Endothelial cell of umbilical vein (primary cell): ENCODE results near the gene SYNM. TPM values are rescaled to one million over a fixed set of nuclear protein-coding genes. Genes with fewer than 3 reads are reported as not detected.

Source experiments
- BruUV-seq: library from RNA; stranded (reverse); fragments of 400-500 nt; replicated peaks from 2 replicates; lab custom pipeline; 2021; lab: Mats Ljungman, UMichigan
- CTCF ChIA-PET: fragments of 300-600, 350-600 bp; sonication (Branson Sonifier 250); formaldehyde crosslinking; loops from one replicate; lab custom pipeline; 2021; ENCODE audit warnings: antibody characterized with exemption, inconsistent platforms; lab: Charles Lee
- POLR2A ChIA-PET: fragments of 300-600, 350-600 bp; sonication (Branson Sonifier 250); formaldehyde crosslinking; loops from one replicate; lab custom pipeline; 2021; ENCODE audit warnings: antibody characterized with exemption, inconsistent platforms; lab: Charles Lee
- DNase-seq: peaks from one replicate; pipeline ENCODE4 v3.0.0-alpha.2; 2011; ENCODE audit warnings: low read depth, low spot score
- FAIRE-seq: peaks from 2 replicates; lab custom pipeline; 2011; peaks lifted over from hg19 to GRCh38; lab: Jason Lieb, UNC
- H2AFZ ChIP-seq: 2 replicates; pipeline ENCODE4 v1.6.0; 2012; ENCODE audit warnings: low read depth, low read length, control low read depth, inconsistent platforms
- H3K27ac ChIP-seq: 2 replicates; pipeline ENCODE4 v1.5.1; 2011; ENCODE audit warnings: low read depth, mild to moderate bottlenecking, control low read depth, low read length, moderate library complexity; ENCODE audit not compliant: insufficient read depth
- H3K27me3 ChIP-seq, 2 experiments: 2 replicates each; pipeline versions ENCODE4 v1.6.0 to v1.6.1; 2011; ENCODE audit warnings: low read length in 2 of 2, mixed read lengths in 1 of 2; ENCODE audit not compliant: control insufficient read depth in 2 of 2, insufficient read depth in 2 of 2
- H3K36me3 ChIP-seq, 2 experiments: 2 replicates in 1 of 2; 3 replicates in 1 of 2; pipeline ENCODE4 v1.5.1; 2011; ENCODE audit warnings: low read length in 2 of 2, mild to moderate bottlenecking in 1 of 2, moderate library complexity in 1 of 2; ENCODE audit not compliant: control insufficient read depth in 2 of 2, insufficient read depth in 2 of 2; ENCODE audit errors: extremely low read depth in 1 of 2
- H3K4me1 ChIP-seq: 3 replicates; pipeline ENCODE4 v1.5.1; 2011; ENCODE audit warnings: mild to moderate bottlenecking, low read length; ENCODE audit not compliant: control insufficient read depth, insufficient read depth; ENCODE audit errors: extremely low read depth
- H3K4me2 ChIP-seq: 2 replicates; pipeline ENCODE4 v1.6.1; 2011; ENCODE audit warnings: low read length, control low read depth, mixed read lengths; ENCODE audit not compliant: insufficient read depth
- H3K4me3 ChIP-seq, 3 experiments: fragments of 200-600 bp in 1 of 3; sonication (generic), shearing (Covaris generic) in 1 of 3; replicated peaks in 1 of 3; 2 replicates each; pipeline ENCODE4 v1.5.1; 2011 to 2016; ENCODE audit warnings: control low read depth in 3 of 3, low read length in 3 of 3, mild to moderate bottlenecking in 2 of 3, inconsistent platforms in 1 of 3, low read depth in 1 of 3, moderate library complexity in 1 of 3; ENCODE audit not compliant: insufficient read depth in 1 of 3
- H3K79me2 ChIP-seq: 2 replicates; pipeline ENCODE4 v1.6.0; 2012; ENCODE audit warnings: low read length, inconsistent platforms; ENCODE audit not compliant: control insufficient read depth, insufficient read depth
- H3K9ac ChIP-seq: replicated peaks from 2 replicates; pipeline ENCODE3; 2011; ENCODE audit warnings: low read length, control low read depth; ENCODE audit not compliant: insufficient read depth; ENCODE audit errors: extremely low read depth
- H3K9me1 ChIP-seq: replicated peaks from 3 replicates; pipeline ENCODE4 v1.6.0; 2011; ENCODE audit warnings: mild to moderate bottlenecking, low read length; ENCODE audit not compliant: control insufficient read depth, insufficient read depth; ENCODE audit errors: extremely low read depth
- H3K9me3 ChIP-seq: replicated peaks from 2 replicates; pipeline ENCODE4 v1.5.1; 2012; ENCODE audit warnings: low read length, inconsistent platforms; ENCODE audit not compliant: control insufficient read depth, insufficient read depth
- H4K20me1 ChIP-seq: replicated peaks from 2 replicates; pipeline ENCODE3; 2011; ENCODE audit warnings: mild to moderate bottlenecking, low read length; ENCODE audit not compliant: control insufficient read depth, insufficient read depth; ENCODE audit errors: extremely low read depth
- EZH2 ChIP-seq: IDR thresholded peaks from 2 replicates; pipeline ENCODE4 v1.6.1; 2012; ENCODE audit warnings: borderline replicate concordance, low read depth, mild to moderate bottlenecking, moderate library complexity, low read length, inconsistent platforms; ENCODE audit not compliant: severe bottlenecking
- GATA2 ChIP-seq: IDR thresholded peaks from 2 replicates; pipeline ENCODE4 v1.7.0; 2011; ENCODE audit warnings: low read depth, mild to moderate bottlenecking, moderate library complexity, mixed read lengths, low read length; ENCODE audit not compliant: insufficient read length, insufficient read depth
- JUN ChIP-seq: IDR thresholded peaks from 2 replicates; pipeline ENCODE4 v1.6.1; 2011; ENCODE audit warnings: borderline replicate concordance, low read depth; ENCODE audit not compliant: insufficient read length, insufficient read depth
- MAX ChIP-seq: IDR thresholded peaks from 2 replicates; pipeline ENCODE4 v1.6.1; 2011; ENCODE audit not compliant: insufficient read depth, insufficient read length
- MYC ChIP-seq: IDR thresholded peaks from one replicate; pipeline ENCODE4 v1.6.1; 2011; ENCODE audit warnings: mild to moderate bottlenecking, low read depth, low read length
- POLR2A ChIP-seq: IDR thresholded peaks from 2 replicates; pipeline ENCODE4 v1.6.1; 2012; ENCODE audit warnings: low read depth, mild to moderate bottlenecking, control low read depth, low read length
- POLR2AphosphoS5 ChIP-seq: IDR thresholded peaks from 2 replicates; pipeline ENCODE4 v1.6.1; 2012; ENCODE audit warnings: low read depth, mild to moderate bottlenecking, control low read depth, low read length, moderate library complexity; ENCODE audit not compliant: insufficient read depth
- dilution Hi-C: fragments of 300-500 bp; cut with MboI; formaldehyde crosslinking; loops from one replicate; pipeline ENCODE4 v1.15.0; 2019; ENCODE audit warnings: low sequenced_read_pairs; ENCODE audit not compliant: extremely low pct_ligation_motif_present
- intact Hi-C: fragments of 100-400 bp; cut with micrococcal nuclease; formaldehyde crosslinking; loops from one replicate; pipeline ENCODE4 v1.10.0; 2022
- polyA plus RNA-seq, 4 experiments: library from polyadenylated mRNA; depleted of rRNA in 3 of 4; stranded (reverse) in 3 of 4; unstranded in 1 of 4; fragments of >200 nt; gene quantifications; 2 replicates each; pipeline versions ENCODE4 v1.2.1 to v1.2.3, GENCODE V29; 2011 to 2012; ENCODE audit warnings: missing spikeins in 1 of 4
- total RNA-seq: library from RNA; stranded (reverse); gene quantifications from 2 replicates; pipeline ENCODE4 v1.2.3, GENCODE V29; 2021

SYNM gene
- total and polyA plus RNA-seq, 2 donors (not counting 3 experiments of a cell fraction or from before 2014, with no cell fraction given): 3.7 to 10.2 TPM

- peak overlapping the region; percentile 88 for H3K27ac ChIP-seq
- TF ChIP-seq POLR2AphosphoS5 (no peak), POLR2A (no peak), MYC (no peak), GATA2 (no peak), MAX (no peak), EZH2 (no peak), JUN (no peak)
- no peaks in the 10 kb centered on the region for H3K27me3 ChIP-seq
- H3K36me3 ChIP-seq: no peaks in the 10 kb centered on the region
- BruUV-seq: no TSS peak
- DNase-seq: peak; percentile 40
- intact Hi-C loops (no loop called here), dilution Hi-C loops (no loop called here)
- H2AFZ ChIP-seq: peak overlapping the region; percentile 39
- no peak overlapping the region for H3K4me3 ChIP-seq
- H4K20me1 ChIP-seq: no peaks in the 10 kb centered on the region
- H3K4me1 ChIP-seq: peaks cover 38% of the 10 kb centered on the region
- H3K9ac ChIP-seq: no peak overlapping the region
- H3K79me2 ChIP-seq: no peaks in the 10 kb centered on the region
- no peaks in the 10 kb centered on the region for H3K9me3 ChIP-seq
- H3K4me2 ChIP-seq: no peak overlapping the region
- no peak for FAIRE-seq
- H3K9me1 ChIP-seq: no peaks in the 10 kb centered on the region
- ChIA-PET POLR2A (no interaction called here), CTCF (interaction anchor here (1.8 to 2.1 kb wide), 3 partner anchors 10 to 579 kb away, joined by 4 to 9 read pairs (median 9); partner anchors contain the start of gene SYNM)
These were observed 20.4 kb downstream of the SYNM start for GRCh38 chr15:99125061-99125891.
